Omental fat pad (tissue), 4 donors: Measurements from ENCODE around the gene UGT1A3. TPM values are rescaled to one million over a fixed set of nuclear protein-coding genes. Genes with fewer than 3 reads are reported as not detected.

Experiments
- ATAC-seq: fragments of 150-250 bp; one replicate; pipeline ENCODE4 v1.9.1; 2016; ENCODE audit warnings: mild to moderate bottlenecking, moderate library complexity; ENCODE audit not compliant: low FRiP score
- DNase-seq: peaks from one replicate; pipeline ENCODE4 v3.0.0-alpha.2; 2019; ENCODE audit warnings: low spot score
- CTCF ChIP-seq, 3 donors: fragments of 450-650 bp; IDR thresholded peaks; one replicate each; pipeline ENCODE4 v1.5.1; 2016 to 2017; ENCODE audit warnings: antibody characterized with exemption in 3 of 3, mild to moderate bottlenecking in 3 of 3, moderate library complexity in 2 of 3
- total RNA-seq, 4 donors: library from RNA; depleted of rRNA; stranded (reverse); fragments of >200 nt; gene quantifications; one replicate each; pipeline ENCODE4 v1.1.0, GENCODE V29; 2016

The UGT1A3 gene
- not detected for total RNA-seq

GRCh38 chr2:233728723-233729301, at the start of gene UGT1A3:
TSS of gene UGT1A3 (plus strand) at chr2:233729042. CDS start at chr2:233729127, 85 bp downstream.
- ATAC-seq (no peak), DNase-seq (no peak)
- no peak for TF ChIP-seq CTCF (IDR thresholded peaks at IDR 0.05)

- DNase-seq (no peak), ATAC-seq (no peak)
- TF ChIP-seq CTCF (IDR thresholded peaks at IDR 0.05): no peak
These were observed 49.6 kb upstream of the UGT1A3 start for GRCh38 chr2:233679196-233679595.

- DNase-seq (no peak), ATAC-seq (no peak)
- no peak for TF ChIP-seq CTCF (IDR thresholded peaks at IDR 0.05)
These were observed 48.3 kb upstream of the UGT1A3 start for GRCh38 chr2:233680361-233681045.

GRCh38 chr2:233681521-233682099, 47.2 kb upstream of the UGT1A3 start, which contains the start of gene UGT1A7:
TSS of gene UGT1A7 (plus strand) at chr2:233681901. CDS start at chr2:233681938, 37 bp downstream.
- TF ChIP-seq CTCF (IDR thresholded peaks at IDR 0.05): no peak
- DNase-seq (no peak), ATAC-seq (no peak)

- TF ChIP-seq CTCF (IDR thresholded peaks at IDR 0.05): no peak
- ATAC-seq (no peak), DNase-seq (no peak)
These were observed 44.2 kb upstream of the UGT1A3 start for GRCh38 chr2:233684640-233685039.

GRCh38 chr2:233686928-233687327, 41.9 kb upstream of the UGT1A3 start:
- DNase-seq: no peak
- ATAC-seq: no peak
- TF ChIP-seq CTCF (IDR thresholded peaks at IDR 0.05): no peak
